Mesenchymal stem cell (in vitro differentiated cells and primary cell): ENCODE results near the gene CLDN22.

Experiments
- DNase-seq: peaks from one replicate; pipeline ENCODE4 v3.0.0-alpha.2; 2013
- H2AFZ ChIP-seq: one replicate; pipeline ENCODE4 v1.6.1; 2013; ENCODE audit warnings: low read depth, mild to moderate bottlenecking, control low read depth, inconsistent platforms, low read length, moderate library complexity
- H2AK5ac ChIP-seq: 2 replicates; pipeline ENCODE4 v1.6.1; 2013; ENCODE audit warnings: low read length, moderate library complexity, mild to moderate bottlenecking, inconsistent platforms; ENCODE audit not compliant: severe bottlenecking
- H2BK120ac ChIP-seq: one replicate; pipeline ENCODE4 v1.6.1; 2013; ENCODE audit warnings: low read depth, mild to moderate bottlenecking, inconsistent platforms, low read length, moderate library complexity
- H2BK12ac ChIP-seq, 2 experiments: one replicate each; pipeline ENCODE4 v1.6.1; 2013; ENCODE audit warnings: inconsistent platforms in 2 of 2, low read length in 2 of 2, mild to moderate bottlenecking in 2 of 2, moderate library complexity in 2 of 2, control low read depth in 1 of 2
- H2BK15ac ChIP-seq: one replicate; pipeline ENCODE4 v1.6.1; 2013; ENCODE audit warnings: mild to moderate bottlenecking, low read depth, inconsistent platforms; ENCODE audit not compliant: poor library complexity, severe bottlenecking
- H2BK5ac ChIP-seq: 2 replicates; pipeline ENCODE4 v1.6.1; 2013; ENCODE audit warnings: low read depth, mild to moderate bottlenecking, low read length, control low read depth, inconsistent platforms; ENCODE audit not compliant: poor library complexity, severe bottlenecking
- H3K14ac ChIP-seq, 2 experiments: one replicate each; pipeline ENCODE4 v1.6.1; 2013; ENCODE audit warnings: inconsistent platforms in 2 of 2, low read length in 2 of 2, control low read depth in 1 of 2, mild to moderate bottlenecking in 1 of 2, moderate library complexity in 1 of 2
- H3K18ac ChIP-seq, 2 experiments: one replicate each; pipeline ENCODE4 v1.6.1; 2013; ENCODE audit warnings: inconsistent platforms in 2 of 2, low read length in 2 of 2, control low read depth in 1 of 2, low read depth in 1 of 2, mild to moderate bottlenecking in 1 of 2
- H3K23ac ChIP-seq, 2 experiments: one replicate each; pipeline ENCODE4 v1.6.1; 2013; ENCODE audit warnings: inconsistent platforms in 2 of 2, low read length in 2 of 2, mild to moderate bottlenecking in 2 of 2, moderate library complexity in 2 of 2, control low read depth in 1 of 2
- H3K27ac ChIP-seq: 2 replicates; pipeline ENCODE4 v1.5.1; 2013; ENCODE audit warnings: mild to moderate bottlenecking, moderate library complexity, low read length, control low read depth, inconsistent platforms; ENCODE audit not compliant: poor library complexity, severe bottlenecking
- H3K27me3 ChIP-seq, 2 experiments: 2 replicates each; pipeline versions ENCODE4 v1.6.1 to v1.7.0; 2013; ENCODE audit warnings: low read length in 2 of 2, mild to moderate bottlenecking in 2 of 2, moderate library complexity in 2 of 2, control low read depth in 1 of 2, inconsistent platforms in 1 of 2; ENCODE audit not compliant: control insufficient read depth in 1 of 2, insufficient read depth in 1 of 2
- H3K36me3 ChIP-seq, 2 experiments: 2 replicates each; pipeline versions ENCODE4 v1.6.1 to v1.7.0; 2013; ENCODE audit warnings: low read length in 2 of 2, control low read depth in 1 of 2, inconsistent platforms in 1 of 2, low read depth in 1 of 2, mild to moderate bottlenecking in 1 of 2; ENCODE audit not compliant: insufficient read depth in 2 of 2, control insufficient read depth in 1 of 2
- H3K4ac ChIP-seq, 2 experiments: one replicate each; pipeline ENCODE4 v1.6.1; 2013; ENCODE audit warnings: inconsistent platforms in 2 of 2, low read length in 2 of 2, mild to moderate bottlenecking in 2 of 2, moderate library complexity in 2 of 2, control low read depth in 1 of 2, low read depth in 1 of 2
- H3K4me1 ChIP-seq: 2 replicates; pipeline ENCODE4 v1.6.1; 2013; ENCODE audit warnings: low read depth, low read length, control low read depth; ENCODE audit not compliant: control insufficient read depth, insufficient read depth
- H3K4me2 ChIP-seq: 2 replicates; pipeline ENCODE4 v1.6.1; 2013; ENCODE audit warnings: low read length, mild to moderate bottlenecking, inconsistent platforms; ENCODE audit not compliant: poor library complexity, severe bottlenecking
- H3K4me3 ChIP-seq, 2 experiments: 2 replicates each; pipeline versions ENCODE4 v1.5.1 to v1.7.0; 2013; ENCODE audit warnings: low read length in 2 of 2, mild to moderate bottlenecking in 2 of 2, control low read depth in 1 of 2, low read depth in 1 of 2; ENCODE audit not compliant: insufficient read depth in 1 of 2
- H3K79me1 ChIP-seq: replicated peaks from 2 replicates; pipeline ENCODE4 v1.6.1; 2013; ENCODE audit warnings: mild to moderate bottlenecking, control low read depth, low read length, inconsistent platforms; ENCODE audit not compliant: poor library complexity, severe bottlenecking
- H3K9ac ChIP-seq: 2 replicates; pipeline ENCODE4 v1.7.0; 2013; ENCODE audit warnings: mild to moderate bottlenecking, low read length, moderate library complexity
- H3K9me3 ChIP-seq: 2 replicates; pipeline ENCODE4 v1.7.0; 2013; ENCODE audit warnings: mild to moderate bottlenecking, low read length; ENCODE audit not compliant: control insufficient read depth
- H4K8ac ChIP-seq: one replicate; pipeline ENCODE4 v1.6.1; 2013; ENCODE audit warnings: inconsistent platforms, mild to moderate bottlenecking, low read length, moderate library complexity
- H4K91ac ChIP-seq: one replicate; pipeline ENCODE4 v1.6.1; 2013; ENCODE audit warnings: mild to moderate bottlenecking, low read length, inconsistent platforms
- WGBS: methylation state at CpG from one replicate; pipeline ENCODE4 v1.1.7; 2013; ENCODE audit warnings: mixed read lengths; 5-methylcytosine and 5-hydroxymethylcytosine counted together

CLDN22 gene

DNA sequence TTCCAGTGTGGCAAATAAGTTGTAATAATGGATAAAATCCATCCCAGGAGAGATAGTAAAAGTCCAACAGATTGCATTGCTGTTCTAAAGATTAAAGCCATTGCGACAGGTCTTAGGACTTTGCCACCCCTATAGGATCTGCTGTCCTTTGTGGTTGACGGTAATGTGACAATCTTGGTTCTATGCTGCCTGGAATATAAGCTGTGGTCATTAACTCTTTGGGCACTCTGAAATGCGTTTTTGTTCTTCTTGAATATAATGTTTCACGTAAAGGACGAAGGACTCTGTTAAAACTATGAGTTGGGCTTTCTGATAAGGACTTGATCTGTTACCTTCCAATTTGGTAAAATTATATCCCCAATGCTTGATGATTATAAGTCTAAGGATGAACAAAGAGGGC is 2.2 kb upstream of the CLDN22 start, which contains the start of gene CLDN24:
Gene CLDN24, minus strand, starts transcription at position 101 of the 400 bp plus-strand sequence. Its CDS starts 0 bp downstream, at position 101.
- H2BK15ac ChIP-seq = no peak within 1 kb of the TSS
- 100% methylated on average over 3 of the region's 5 CpGs for WGBS
- peaks cover 2% of the 10 kb centered on the region for H3K79me1 ChIP-seq
- H2BK5ac ChIP-seq = no peak within 1 kb of the TSS
- no peak within 1 kb of the TSS for H3K4me2 ChIP-seq
- no peak within 1 kb of the TSS for H3K4me3 ChIP-seq
- H3K23ac ChIP-seq = no peak within 1 kb of the TSS
- no peak within 1 kb of the TSS for H2AFZ ChIP-seq
- H3K4ac ChIP-seq = no peak within 1 kb of the TSS
- H3K36me3 ChIP-seq = peaks cover 13 to 24% of the 10 kb centered on the region in 2 experiments
- H3K9me3 ChIP-seq = no peaks in the 10 kb centered on the region
- no peak within 1 kb of the TSS for H4K91ac ChIP-seq
- H2BK120ac ChIP-seq = no peak within 1 kb of the TSS
- no peak within 1 kb of the TSS for H3K18ac ChIP-seq
- H2AK5ac ChIP-seq = no peak within 1 kb of the TSS
- no peak within 1 kb of the TSS for H4K8ac ChIP-seq
- no peaks in the 10 kb centered on the region for H3K27me3 ChIP-seq
- no peak within 1 kb of the TSS for H3K9ac ChIP-seq
- no peak within 1 kb of the TSS for H3K27ac ChIP-seq
- no peak within 1 kb of the TSS for H3K14ac ChIP-seq
- no peak within 1 kb of the TSS for H2BK12ac ChIP-seq
- peaks cover 1% of the 10 kb centered on the region for H3K4me1 ChIP-seq
- DNase-seq = no peak

DNA sequence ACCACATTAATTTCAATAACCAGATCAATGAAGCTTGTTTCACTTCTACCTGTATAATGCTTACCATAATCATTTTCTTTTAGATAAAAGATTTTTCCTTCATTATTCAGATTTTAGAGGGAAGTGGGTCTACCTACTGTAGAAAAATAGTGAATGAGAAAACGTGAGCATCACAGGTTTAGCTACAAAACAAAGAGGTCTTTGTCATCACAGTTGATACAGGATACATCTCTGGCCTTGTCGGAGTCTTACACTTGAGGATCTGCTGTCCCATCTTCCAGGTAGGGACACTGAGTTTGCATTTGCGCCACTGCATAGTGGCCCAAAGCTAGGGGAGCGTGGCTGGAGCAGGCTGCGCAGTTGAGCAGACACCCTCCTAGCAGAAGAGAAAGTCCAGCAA is 1.4 kb upstream of the CLDN22 start:
- peaks cover 1% of the 10 kb centered on the region for H3K4me1 ChIP-seq
- H3K4me3 ChIP-seq = no peak overlapping the region
- H3K4me2 ChIP-seq = no peak overlapping the region
- no peaks in the 10 kb centered on the region for H3K9me3 ChIP-seq
- H2BK5ac ChIP-seq = no peak overlapping the region
- H3K79me1 ChIP-seq = peaks cover 2% of the 10 kb centered on the region
- no peak overlapping the region for H4K91ac ChIP-seq
- no peak overlapping the region for H3K14ac ChIP-seq
- no peak overlapping the region for H2BK120ac ChIP-seq
- H3K9ac ChIP-seq = no peak overlapping the region
- H3K27ac ChIP-seq = no peak overlapping the region
- H3K23ac ChIP-seq = no peak overlapping the region
- WGBS = 99% methylated on average over 5 of the region's 5 CpGs
- no peak overlapping the region for H2BK12ac ChIP-seq
- H4K8ac ChIP-seq = no peak overlapping the region
- no peak overlapping the region for H2AK5ac ChIP-seq
- no peak overlapping the region for H3K4ac ChIP-seq
- H2AFZ ChIP-seq = no peak overlapping the region
- no peak for DNase-seq
- H3K27me3 ChIP-seq = no peaks in the 10 kb centered on the region
- no peak overlapping the region for H3K18ac ChIP-seq
- peaks cover 13 to 24% of the 10 kb centered on the region in 2 experiments for H3K36me3 ChIP-seq
- no peak overlapping the region for H2BK15ac ChIP-seq

DNA sequence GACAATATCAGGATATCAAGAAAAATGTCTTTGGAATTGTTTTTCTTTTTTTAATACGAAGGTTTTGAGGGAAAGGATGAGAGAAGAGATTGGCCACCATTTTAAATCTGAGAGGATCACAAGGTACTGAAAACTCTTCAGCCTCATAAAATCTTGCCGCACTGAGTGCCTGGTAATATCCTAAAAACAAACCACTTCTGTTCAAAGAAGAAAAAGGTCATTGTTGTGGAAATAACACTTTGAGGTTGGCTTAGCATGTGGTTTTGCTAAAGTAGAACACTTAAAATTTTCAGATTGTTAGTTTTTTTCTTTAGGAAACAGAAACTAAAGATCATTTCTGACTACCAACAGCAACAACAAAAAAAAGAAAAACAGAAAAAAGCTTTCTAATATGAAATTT is 1.0 kb upstream of the CLDN22 start:
- H3K4ac ChIP-seq = no peak overlapping the region
- no peak overlapping the region for H2BK120ac ChIP-seq
- no peak overlapping the region for H4K8ac ChIP-seq
- H2BK15ac ChIP-seq = no peak overlapping the region
- no peaks in the 10 kb centered on the region for H3K27me3 ChIP-seq
- peaks cover 13 to 25% of the 10 kb centered on the region in 2 experiments for H3K36me3 ChIP-seq
- no peaks in the 10 kb centered on the region for H3K9me3 ChIP-seq
- H3K4me1 ChIP-seq = peaks cover 1% of the 10 kb centered on the region
- H4K91ac ChIP-seq = no peak overlapping the region
- H3K9ac ChIP-seq = no peak overlapping the region
- no peak overlapping the region for H3K27ac ChIP-seq
- H3K4me3 ChIP-seq = no peak overlapping the region
- DNase-seq = no peak
- H2AFZ ChIP-seq = no peak overlapping the region
- H3K4me2 ChIP-seq = no peak overlapping the region
- H3K23ac ChIP-seq = no peak overlapping the region
- H2BK5ac ChIP-seq = no peak overlapping the region
- H3K18ac ChIP-seq = no peak overlapping the region
- H2BK12ac ChIP-seq = no peak overlapping the region
- H3K79me1 ChIP-seq = peaks cover 2% of the 10 kb centered on the region
- 100% methylated on average over 1 of the region's 2 CpGs for WGBS
- no peak overlapping the region for H2AK5ac ChIP-seq
- H3K14ac ChIP-seq = no peak overlapping the region

DNA sequence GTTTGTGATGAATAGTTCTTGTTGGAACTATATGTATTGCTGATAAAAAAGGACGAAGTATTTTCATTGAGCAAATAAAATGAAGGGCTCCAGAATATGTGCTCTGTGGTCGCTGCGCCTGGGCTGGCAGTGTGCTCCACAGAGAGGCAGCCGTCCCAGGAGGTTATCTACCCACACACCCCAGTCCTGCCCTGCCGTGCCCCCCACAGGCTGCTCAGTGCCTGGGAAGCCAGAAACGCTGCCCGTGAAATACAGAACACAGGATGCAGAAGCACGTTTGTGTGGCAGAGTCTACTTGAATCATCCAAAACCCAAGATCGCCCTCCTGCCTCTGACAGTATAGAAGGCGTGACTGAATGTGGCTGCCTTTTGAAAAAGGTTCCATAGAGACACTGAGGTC is 1.4 kb downstream of the CLDN22 start:
- no peak overlapping the region for H3K4me3 ChIP-seq
- H3K23ac ChIP-seq = no peak overlapping the region
- no peak for DNase-seq
- H3K14ac ChIP-seq = no peak overlapping the region
- H3K9ac ChIP-seq = no peak overlapping the region
- no peak overlapping the region for H2BK12ac ChIP-seq
- no peak overlapping the region for H2AK5ac ChIP-seq
- H3K27ac ChIP-seq = no peak overlapping the region
- no peak overlapping the region for H3K4me2 ChIP-seq
- H3K4me1 ChIP-seq = peaks cover 1% of the 10 kb centered on the region
- H3K4ac ChIP-seq = no peak overlapping the region
- H3K9me3 ChIP-seq = no peaks in the 10 kb centered on the region
- no peak overlapping the region for H2BK120ac ChIP-seq
- H4K8ac ChIP-seq = no peak overlapping the region
- 98% methylated on average over 10 of the region's 10 CpGs for WGBS
- peaks cover 6% of the 10 kb centered on the region for H3K79me1 ChIP-seq
- H2BK15ac ChIP-seq = peak overlapping the region; percentile 38
- no peak overlapping the region for H2BK5ac ChIP-seq
- H3K27me3 ChIP-seq = no peaks in the 10 kb centered on the region
- H3K36me3 ChIP-seq = peaks cover 36 to 39% of the 10 kb centered on the region in 2 experiments
- no peak overlapping the region for H4K91ac ChIP-seq
- H3K18ac ChIP-seq = no peak overlapping the region
- H2AFZ ChIP-seq = no peak overlapping the region
